Left kidney (tissue), 2 donors: ENCODE results near the gene TM9SF4. TPM values are rescaled to one million over a fixed set of nuclear protein-coding genes. Genes with fewer than 3 reads are reported as not detected.

Source experiments
- DNase-seq: peaks from one replicate; pipeline ENCODE4 v3.0.0-alpha.2; 2013
- polyA plus RNA-seq: library from polyadenylated mRNA; unstranded; fragments of 120-200 nt; gene quantifications from one replicate; pipeline ENCODE4 v1.2.1, GENCODE V29; 2013; ENCODE audit not compliant: insufficient read length

Gene TM9SF4
- polyA plus RNA-seq, 1 donor: 72.0 TPM

- no peak for DNase-seq
These were observed 17.8 kb downstream of the TM9SF4 start for GRCh38 chr20:32127347-32127746.

- DNase-seq: no peak
These were observed 18.7 kb downstream of the TM9SF4 start for GRCh38 chr20:32128167-32128566.

- DNase-seq: no peak
These were observed 20.3 kb downstream of the TM9SF4 start for GRCh38 chr20:32129863-32130262.

GRCh38 chr20:32130352-32130751, 20.8 kb downstream of the TM9SF4 start:
- no peak for DNase-seq

GRCh38 chr20:32130965-32131364, 21.5 kb downstream of the TM9SF4 start:
- no peak for DNase-seq

- no peak for DNase-seq
These were observed 23.5 kb downstream of the TM9SF4 start for GRCh38 chr20:32132911-32133549.

- no peak for DNase-seq
These were observed 24.5 kb downstream of the TM9SF4 start for GRCh38 chr20:32134026-32134425.

GRCh38 chr20:32135983-32136515, 26.5 kb downstream of the TM9SF4 start:
- DNase-seq: no peak

GRCh38 chr20:32138921-32139320, 29.4 kb downstream of the TM9SF4 start:
- no peak for DNase-seq

GRCh38 chr20:32139947-32140346, 30.4 kb downstream of the TM9SF4 start:
- no peak for DNase-seq

- DNase-seq: no peak
These were observed 31.1 kb downstream of the TM9SF4 start for GRCh38 chr20:32140603-32141002.

GRCh38 chr20:32141465-32141980, 32.0 kb downstream of the TM9SF4 start:
- DNase-seq: no peak

- no peak for DNase-seq
These were observed 32.6 kb downstream of the TM9SF4 start for GRCh38 chr20:32142088-32142487.

- DNase-seq: no peak
These were observed 33.5 kb downstream of the TM9SF4 start for GRCh38 chr20:32142991-32143390.

GRCh38 chr20:32144898-32145662, 35.6 kb downstream of the TM9SF4 start:
- DNase-seq: no peak

- DNase-seq: no peak
These were observed 40.2 kb downstream of the TM9SF4 start for GRCh38 chr20:32149566-32150170.

- no peak for DNase-seq
These were observed 40.9 kb downstream of the TM9SF4 start for GRCh38 chr20:32150291-32150848.

GRCh38 chr20:32152421-32153155, 43.1 kb downstream of the TM9SF4 start:
- no peak for DNase-seq

- DNase-seq: no peak
These were observed 43.7 kb downstream of the TM9SF4 start for GRCh38 chr20:32153156-32153665.

- DNase-seq: no peak
These were observed 44.3 kb downstream of the TM9SF4 start for GRCh38 chr20:32153771-32154170.
